ENCODE results near the gene PSORS1C2.
A peak's percentile ranks its signal among the peaks of the same experiment; 100 is the strongest.
"Not testable (repeated sequence)": the region's sequence is repeated elsewhere in the genome, so short reads cannot be mapped to it uniquely, and the experiment has no call there.

PSORS1C2 gene

GRCh38 chr6:31165064-31165832 is 26.4 kb upstream of the PSORS1C2 start:
- not testable (repeated sequence) for DNase-seq

DNA sequence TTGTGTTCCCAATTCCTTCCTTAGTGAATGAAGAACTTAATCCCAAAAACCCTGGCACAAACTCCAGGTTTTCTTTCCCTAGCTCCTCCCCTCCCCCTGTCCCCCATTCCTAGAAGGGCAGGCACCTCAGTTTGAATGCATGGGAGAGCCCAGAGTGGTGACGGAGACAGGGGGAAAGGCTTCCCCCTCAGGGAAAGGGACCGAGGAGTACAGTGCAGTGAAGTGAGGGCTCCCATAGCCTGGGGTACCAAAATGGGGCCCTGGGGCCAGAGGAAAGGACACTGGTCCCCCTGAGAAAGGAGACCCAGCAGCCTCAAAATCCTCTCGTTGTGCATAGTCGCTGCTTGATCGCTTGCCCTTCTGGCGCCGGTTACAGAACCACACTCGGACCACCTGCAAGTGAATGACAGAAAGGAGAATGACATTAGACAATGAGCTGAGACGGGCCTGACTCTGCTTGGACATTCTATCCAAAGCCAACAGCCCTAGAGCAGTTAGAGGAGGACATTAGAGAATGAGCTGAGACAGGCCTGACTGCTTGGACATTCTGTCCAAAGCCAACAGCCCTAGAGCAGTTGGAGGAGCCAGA is 25.7 kb upstream of the PSORS1C2 start:
- not testable (repeated sequence) for DNase-seq

GRCh38 chr6:31163922-31164321 is 25.1 kb upstream of the PSORS1C2 start:
- DNase-seq: no peak

DNA sequence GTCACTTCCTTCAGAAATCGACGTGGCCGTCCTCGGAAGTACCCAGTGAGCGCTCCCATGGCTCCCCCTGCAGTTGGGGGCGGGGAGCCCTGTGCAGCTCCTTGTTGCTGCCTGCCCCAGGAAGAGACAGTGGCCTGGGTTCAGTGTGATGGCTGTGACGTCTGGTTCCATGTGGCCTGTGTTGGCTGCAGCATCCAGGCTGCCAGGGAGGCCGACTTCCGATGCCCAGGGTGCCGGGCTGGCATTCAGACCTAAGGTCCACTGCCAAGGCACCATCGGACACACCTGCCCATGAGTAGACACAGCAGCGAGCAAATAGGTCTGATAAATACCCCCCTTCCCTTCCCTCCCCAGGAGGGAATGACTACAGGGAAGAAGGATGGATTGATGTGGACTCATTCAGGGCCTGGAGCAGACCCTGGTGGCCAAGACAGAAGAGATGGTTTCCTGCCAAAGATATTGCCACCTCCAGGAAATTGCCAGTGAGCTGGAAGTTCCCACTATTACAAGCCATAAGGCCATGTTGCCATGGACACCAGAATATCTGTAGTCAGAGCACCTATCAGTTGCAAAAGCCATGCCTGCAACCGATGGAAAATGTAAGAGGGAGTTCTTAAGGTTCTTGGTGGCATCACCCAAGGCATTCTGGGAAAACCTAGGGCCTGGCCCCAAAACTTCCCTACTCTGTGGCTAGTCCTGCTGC is 23.7 kb upstream of the PSORS1C2 start:
- no peak for DNase-seq

- no peak for DNase-seq
These were observed 22.6 kb upstream of the PSORS1C2 start for GRCh38 chr6:31161216-31162126.

GRCh38 chr6:31158863-31159855 is 20.3 kb upstream of the PSORS1C2 start:
- no peak for DNase-seq

DNA sequence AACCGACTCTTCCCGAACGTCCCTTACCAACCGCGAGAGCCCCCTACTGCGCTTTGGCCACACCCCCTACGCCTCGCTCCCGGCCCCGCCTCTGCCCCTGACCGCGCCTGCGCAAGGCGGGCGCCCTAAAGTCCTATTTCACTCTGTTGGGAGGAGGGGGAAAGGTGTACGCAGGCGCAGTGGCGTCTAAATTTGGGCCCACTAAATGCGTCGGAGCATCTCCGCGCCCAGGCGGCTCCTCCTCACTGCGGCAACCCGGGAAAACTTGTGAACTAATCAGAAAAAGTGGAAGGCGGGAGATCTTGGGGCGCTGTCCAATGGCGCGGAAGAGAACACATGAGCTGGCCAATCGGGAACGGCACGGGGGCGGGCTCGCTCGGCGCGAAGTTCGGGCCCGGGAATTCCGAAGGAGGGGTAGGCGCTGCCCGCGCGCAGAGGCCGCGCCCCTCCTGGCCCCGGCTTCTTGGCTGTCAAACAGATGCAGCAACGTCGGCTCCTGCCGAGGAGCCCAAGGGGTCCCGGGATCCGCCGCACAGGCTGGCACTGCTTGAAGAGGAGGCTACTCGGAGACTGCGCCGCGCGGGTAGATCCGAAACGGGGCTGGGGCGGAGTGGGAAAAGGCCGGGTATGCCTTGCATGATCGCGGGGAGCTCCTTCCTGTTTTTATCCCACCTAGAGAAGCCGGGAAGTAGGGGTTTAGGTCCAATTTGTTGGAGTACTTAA is 19.4 kb upstream of the PSORS1C2 start, which contains the start of gene TCF19:
Gene TCF19, plus strand, starts transcription at position 450 of the 723 bp plus-strand sequence. CDS start 881 bp downstream, outside the sequence.
- peak; percentile 98 for DNase-seq

DNA sequence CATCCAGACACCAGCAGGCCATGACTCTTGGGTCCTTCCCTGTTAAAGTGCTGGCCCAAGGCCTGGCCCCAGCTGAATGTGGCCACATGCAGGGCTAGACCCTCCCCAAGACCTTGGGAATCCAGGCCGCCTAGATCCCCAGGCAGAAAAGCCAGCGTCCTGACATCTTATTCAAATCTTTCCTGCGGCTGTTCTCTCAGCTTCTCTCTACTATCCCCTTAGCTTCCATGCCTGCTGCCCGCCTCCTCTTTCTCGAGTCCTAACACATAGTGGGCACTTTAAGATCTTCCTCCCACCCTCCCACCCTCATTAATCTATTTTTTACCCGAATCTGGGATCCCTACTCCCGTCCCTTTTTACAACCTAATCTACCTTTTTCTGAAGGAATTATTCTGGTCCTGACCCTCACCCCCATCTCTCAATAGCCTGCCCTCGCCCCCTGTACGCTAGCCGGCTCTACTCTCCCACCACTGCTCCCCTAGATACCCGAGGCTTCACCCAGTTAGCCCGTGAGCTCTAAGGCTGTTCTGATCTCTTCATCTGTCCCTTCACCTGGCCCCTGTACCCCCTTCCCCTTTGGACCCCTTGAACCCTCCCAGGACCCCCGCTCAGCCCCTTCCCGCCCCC is 18.8 kb upstream of the PSORS1C2 start, which contains the start of gene CCHCR1:
Gene CCHCR1, minus strand, starts transcription at position 290 of the 627 bp plus-strand sequence. Its CDS starts 202 bp downstream, at position 88.
- DNase-seq: peak; percentile 9

- no peak for DNase-seq
These were observed 17.8 kb upstream of the PSORS1C2 start for GRCh38 chr6:31156641-31157040.

GRCh38 chr6:31154436-31154835 is 15.6 kb upstream of the PSORS1C2 start:
- DNase-seq: no peak

GRCh38 chr6:31152781-31153180 is 13.9 kb upstream of the PSORS1C2 start:
- DNase-seq: no peak

- DNase-seq: no peak
These were observed 11.1 kb upstream of the PSORS1C2 start for GRCh38 chr6:31149827-31150447.

- DNase-seq: no peak
These were observed 6.5 kb upstream of the PSORS1C2 start for GRCh38 chr6:31145386-31145785.

GRCh38 chr6:31144970-31145340 is 6.1 kb upstream of the PSORS1C2 start:
- DNase-seq: no peak

GRCh38 chr6:31144296-31144969 is 5.6 kb upstream of the PSORS1C2 start:
- no peak for DNase-seq

DNA sequence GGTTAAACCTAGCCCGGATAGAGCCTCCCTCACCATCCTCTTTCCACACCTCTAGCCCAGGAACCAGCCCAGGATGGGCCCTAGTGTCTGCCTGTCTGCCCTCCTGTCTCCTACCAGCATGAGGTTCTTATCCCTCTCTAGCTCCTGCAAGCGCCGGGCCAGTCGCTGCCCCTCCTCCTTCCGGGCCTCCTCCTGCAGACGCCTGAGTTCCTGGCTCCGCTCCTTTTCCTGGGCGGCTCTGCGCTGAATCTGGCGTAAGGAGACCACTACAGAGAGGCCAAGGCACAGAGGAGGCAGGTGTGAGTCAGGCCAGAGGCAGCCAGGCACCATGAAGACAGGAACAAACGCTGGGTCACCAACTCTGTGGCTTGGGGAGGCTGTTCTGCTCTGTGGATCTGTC is 4.3 kb upstream of the PSORS1C2 start:
- DNase-seq: no peak

GRCh38 chr6:31142361-31142761 is 3.5 kb upstream of the PSORS1C2 start:
- no peak for DNase-seq

- DNase-seq: no peak
These were observed 1.8 kb upstream of the PSORS1C2 start for GRCh38 chr6:31140643-31141042.

- no peak for DNase-seq
These were observed 733 bp upstream of the PSORS1C2 start for GRCh38 chr6:31139599-31139998.

Data from midbrain (tissue), 1 donor.